ENCODE results near the gene CYB561D1.

Gene CYB561D1

GRCh38 chr1:109502364-109502851 is 8.5 kb downstream of the CYB561D1 start:
- no peak for DNase-seq

GRCh38 chr1:109503935-109504334 is 10.0 kb downstream of the CYB561D1 start:
- no peak for DNase-seq

GRCh38 chr1:109504974-109505373 is 11.1 kb downstream of the CYB561D1 start:
- no peak for DNase-seq

GRCh38 chr1:109508001-109508872 is 14.3 kb downstream of the CYB561D1 start:
- DNase-seq: no peak

- no peak for DNase-seq
Observed at GRCh38 chr1:109508873-109509175, 14.9 kb downstream of the CYB561D1 start.

GRCh38 chr1:109509176-109510134 is 15.6 kb downstream of the CYB561D1 start, which contains the start of gene AMIGO1:
Gene AMIGO1, minus strand, starts transcription at chr1:109509727. Its CDS starts 815 bp downstream, at chr1:109508912.
- no peak for DNase-seq

GRCh38 chr1:109513110-109513710 is 19.3 kb downstream of the CYB561D1 start:
- DNase-seq: no peak

- no peak for DNase-seq
Observed at GRCh38 chr1:109514846-109515245, 21.0 kb downstream of the CYB561D1 start.

GRCh38 chr1:109516872-109517271 is 23.0 kb downstream of the CYB561D1 start:
- no peak for DNase-seq

- DNase-seq: no peak
Observed at GRCh38 chr1:109517337-109517736, 23.4 kb downstream of the CYB561D1 start.

GRCh38 chr1:109521002-109521951 is 27.4 kb downstream of the CYB561D1 start:
- no peak for DNase-seq

GRCh38 chr1:109522026-109522425 is 28.1 kb downstream of the CYB561D1 start:
- no peak for DNase-seq

GRCh38 chr1:109523706-109524105 is 29.8 kb downstream of the CYB561D1 start:
- DNase-seq: no peak

- no peak for DNase-seq
Observed at GRCh38 chr1:109527098-109527811, 33.4 kb downstream of the CYB561D1 start.

- DNase-seq: peak; percentile 46
Observed at GRCh38 chr1:109527846-109528695, 34.2 kb downstream of the CYB561D1 start.

- DNase-seq: no peak
Observed at GRCh38 chr1:109528712-109529111, 34.8 kb downstream of the CYB561D1 start.

- DNase-seq: peak; percentile 71
Observed at GRCh38 chr1:109529881-109530456, 36.1 kb downstream of the CYB561D1 start.

- peak; percentile 98 for DNase-seq
Observed at GRCh38 chr1:109530457-109531087, 36.7 kb downstream of the CYB561D1 start.

GRCh38 chr1:109531380-109531779 is 37.5 kb downstream of the CYB561D1 start:
- no peak for DNase-seq
